Measurements from ENCODE around the gene ZBTB21. TPM values are rescaled to one million over a fixed set of nuclear protein-coding genes. Genes with fewer than 3 reads are reported as not detected.

Gene ZBTB21
- total and polyA plus RNA-seq, 4 donors, result 7.3 to 14.6 (median 10.4) TPM

- Histone ChIP-seq H3K4me1 (ENCODE audit: control insufficient read depth, insufficient read depth, low read length) (no peaks in the 10 kb centered on the region), H3K9me3 (ENCODE audit: control insufficient read depth, insufficient read depth, low read length) (no peaks in the 10 kb centered on the region), H3K36me3 (ENCODE audit: control insufficient read depth, insufficient read depth, low read length) (peaks cover 1% of the 10 kb centered on the region), H3K27ac (ENCODE audit: low read depth, low read length) (no peak overlapping the region), H3K27me3 (ENCODE audit: control insufficient read depth, insufficient read depth, low read length) (no peaks in the 10 kb centered on the region), H3K4me3 (ENCODE audit: low read depth, low read length) (no peak overlapping the region)
- DNase-seq (ENCODE audit: low read depth in 4 of 6, low spot score in 6 of 6), result no peak
- WGBS (ENCODE audit: insufficient coverage), result no CpG with 5 or more reads among the region's 6 CpGs
Measured at GRCh38 chr21:41985662-41986416, 24.3 kb downstream of the ZBTB21 start.

DNA sequence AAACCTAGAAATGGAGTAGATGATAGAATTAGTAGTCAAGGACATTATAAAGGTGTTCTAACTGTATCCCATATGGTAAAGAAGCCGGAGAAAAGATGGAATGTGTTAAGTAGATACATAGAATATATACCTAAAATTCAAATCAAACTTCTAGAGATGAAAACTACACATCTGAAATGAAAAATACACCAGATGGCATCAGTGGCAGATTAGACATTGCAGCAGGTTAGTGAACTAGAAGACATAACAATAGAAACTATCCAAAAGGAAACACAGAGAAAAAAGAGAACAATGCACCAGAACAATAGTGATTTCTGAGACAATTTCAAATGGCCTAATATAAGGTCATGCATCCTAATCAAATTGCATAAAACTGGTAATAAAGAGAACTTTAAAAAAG is 26.9 kb downstream of the ZBTB21 start:
- H3K27ac ChIP-seq (ENCODE audit: low read depth, low read length), result no peak overlapping the region
- H3K4me1 ChIP-seq (ENCODE audit: control insufficient read depth, insufficient read depth, low read length), result no peaks in the 10 kb centered on the region
- WGBS (ENCODE audit: insufficient coverage), result no CpG with 5 or more reads among the region's 1 CpG
- H3K9me3 ChIP-seq (ENCODE audit: control insufficient read depth, insufficient read depth, low read length), result no peaks in the 10 kb centered on the region
- H3K36me3 ChIP-seq (ENCODE audit: control insufficient read depth, insufficient read depth, low read length), result no peaks in the 10 kb centered on the region
- DNase-seq (ENCODE audit: low read depth in 4 of 6, low spot score in 6 of 6), result no peak
- no peak overlapping the region for H3K4me3 ChIP-seq (ENCODE audit: low read depth, low read length)
- H3K27me3 ChIP-seq (ENCODE audit: control insufficient read depth, insufficient read depth, low read length), result no peaks in the 10 kb centered on the region

DNA sequence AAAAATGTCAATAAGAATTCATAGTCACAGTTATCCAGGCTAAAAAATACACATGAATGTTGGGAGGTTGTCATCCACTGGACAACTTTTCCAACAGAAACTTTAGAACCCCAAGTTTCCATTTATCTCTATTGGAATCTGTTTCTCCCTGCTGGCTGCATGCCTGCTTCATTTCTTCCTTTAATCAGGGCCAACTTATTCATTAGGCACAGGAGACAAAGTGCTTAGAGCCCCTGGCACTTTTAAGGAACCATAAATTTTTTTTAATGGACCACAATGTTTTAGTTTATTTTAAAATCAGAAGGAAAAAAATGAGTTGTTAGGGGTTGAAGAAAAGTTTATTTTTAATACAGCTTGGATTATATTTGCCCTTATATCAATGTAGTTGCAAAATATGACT is 29.6 kb downstream of the ZBTB21 start:
- H3K4me1 ChIP-seq (ENCODE audit: control insufficient read depth, insufficient read depth, low read length), result peaks cover 3% of the 10 kb centered on the region
- no peaks in the 10 kb centered on the region for H3K27me3 ChIP-seq (ENCODE audit: control insufficient read depth, insufficient read depth, low read length)
- no peaks in the 10 kb centered on the region for H3K9me3 ChIP-seq (ENCODE audit: control insufficient read depth, insufficient read depth, low read length)
- H3K36me3 ChIP-seq (ENCODE audit: control insufficient read depth, insufficient read depth, low read length), result no peaks in the 10 kb centered on the region
- DNase-seq (ENCODE audit: low read depth in 4 of 6, low spot score in 6 of 6), result peak in 2 of 6 donors; percentile 26
- H3K4me3 ChIP-seq (ENCODE audit: low read depth, low read length), result no peak overlapping the region
- no peak overlapping the region for H3K27ac ChIP-seq (ENCODE audit: low read depth, low read length)

DNA sequence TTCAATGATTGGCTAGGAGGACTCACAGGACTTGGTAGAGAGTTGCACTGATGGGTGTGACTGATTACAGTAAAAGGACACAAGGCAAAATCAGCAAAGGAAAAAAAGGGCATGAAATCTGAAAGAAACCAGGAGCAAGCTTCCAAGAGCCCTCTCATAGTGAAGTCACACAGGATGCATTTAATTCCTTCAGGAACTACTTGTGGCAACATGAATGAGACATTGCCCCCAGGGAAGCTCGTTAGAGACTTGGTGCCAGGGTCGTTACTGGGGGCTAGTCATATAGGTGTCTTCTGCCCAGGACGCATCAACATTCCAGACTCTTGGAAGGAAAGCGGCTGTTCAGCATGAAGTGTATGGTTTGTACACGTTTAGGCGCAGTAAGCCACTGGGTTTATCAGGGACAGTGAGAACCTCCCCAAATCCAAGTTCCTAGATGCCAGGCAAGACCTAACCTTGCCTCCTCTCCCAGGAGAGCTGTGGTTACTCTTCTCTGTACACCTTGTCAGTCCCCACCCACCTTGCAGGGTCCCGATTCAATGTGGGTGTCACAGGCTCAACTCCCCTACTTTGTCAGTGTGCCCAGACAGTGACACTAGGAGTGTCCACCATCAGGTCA is 30.3 kb downstream of the ZBTB21 start:
- no peaks in the 10 kb centered on the region for H3K9me3 ChIP-seq (ENCODE audit: control insufficient read depth, insufficient read depth, low read length)
- H3K4me3 ChIP-seq (ENCODE audit: low read depth, low read length), result no peak overlapping the region
- whole genome bisulfite sequencing (ENCODE audit: insufficient coverage), result 83% methylated on average over 5 of the region's 7 CpGs
- no peak overlapping the region for H3K27ac ChIP-seq (ENCODE audit: low read depth, low read length)
- H3K36me3 ChIP-seq (ENCODE audit: control insufficient read depth, insufficient read depth, low read length), result no peaks in the 10 kb centered on the region
- no peaks in the 10 kb centered on the region for H3K27me3 ChIP-seq (ENCODE audit: control insufficient read depth, insufficient read depth, low read length)
- no peak for DNase-seq (ENCODE audit: low read depth in 4 of 6, low spot score in 6 of 6)
- H3K4me1 ChIP-seq (ENCODE audit: control insufficient read depth, insufficient read depth, low read length), result peaks cover 3% of the 10 kb centered on the region

DNA sequence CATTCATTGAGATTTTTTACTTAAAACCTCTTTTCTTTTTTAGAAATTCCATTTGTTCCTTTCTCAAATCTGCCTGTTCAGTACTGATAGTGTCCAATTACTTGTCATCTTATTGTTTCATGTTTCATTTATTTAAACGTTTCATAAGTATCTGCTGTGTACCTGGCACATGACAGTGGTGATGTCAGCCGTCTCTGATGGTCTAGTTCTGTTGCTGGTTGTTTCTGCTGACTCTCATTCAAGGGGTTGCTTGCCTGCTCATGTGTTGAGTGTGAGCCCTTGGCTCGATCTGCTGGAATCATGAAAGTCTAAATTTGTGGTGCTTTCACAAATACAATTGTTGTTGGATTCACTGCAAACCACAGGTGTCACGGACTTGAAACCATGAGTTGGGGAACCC is 30.8 kb downstream of the ZBTB21 start:
- WGBS (ENCODE audit: insufficient coverage), result 100% methylated on average over 2 of the region's 4 CpGs
- Histone ChIP-seq H3K27me3 (ENCODE audit: control insufficient read depth, insufficient read depth, low read length) (no peaks in the 10 kb centered on the region), H3K36me3 (ENCODE audit: control insufficient read depth, insufficient read depth, low read length) (no peaks in the 10 kb centered on the region), H3K27ac (ENCODE audit: low read depth, low read length) (no peak overlapping the region), H3K4me1 (ENCODE audit: control insufficient read depth, insufficient read depth, low read length) (peaks cover 3% of the 10 kb centered on the region), H3K4me3 (ENCODE audit: low read depth, low read length) (no peak overlapping the region), H3K9me3 (ENCODE audit: control insufficient read depth, insufficient read depth, low read length) (no peaks in the 10 kb centered on the region)
- no peak for DNase-seq (ENCODE audit: low read depth in 4 of 6, low spot score in 6 of 6)

GRCh38 chr21:41977034-41977950 is 32.9 kb downstream of the ZBTB21 start:
- 94% methylated on average over 14 of the region's 17 CpGs for WGBS (ENCODE audit: insufficient coverage)
- H3K4me3 ChIP-seq (ENCODE audit: low read depth, low read length), result no peak overlapping the region
- no peaks in the 10 kb centered on the region for H3K9me3 ChIP-seq (ENCODE audit: control insufficient read depth, insufficient read depth, low read length)
- H3K27ac ChIP-seq (ENCODE audit: low read depth, low read length), result no peak overlapping the region
- no peak for DNase-seq (ENCODE audit: low read depth in 4 of 6, low spot score in 6 of 6)
- H3K36me3 ChIP-seq (ENCODE audit: control insufficient read depth, insufficient read depth, low read length), result no peaks in the 10 kb centered on the region
- H3K4me1 ChIP-seq (ENCODE audit: control insufficient read depth, insufficient read depth, low read length), result peaks cover 9% of the 10 kb centered on the region
- no peaks in the 10 kb centered on the region for H3K27me3 ChIP-seq (ENCODE audit: control insufficient read depth, insufficient read depth, low read length)

DNA sequence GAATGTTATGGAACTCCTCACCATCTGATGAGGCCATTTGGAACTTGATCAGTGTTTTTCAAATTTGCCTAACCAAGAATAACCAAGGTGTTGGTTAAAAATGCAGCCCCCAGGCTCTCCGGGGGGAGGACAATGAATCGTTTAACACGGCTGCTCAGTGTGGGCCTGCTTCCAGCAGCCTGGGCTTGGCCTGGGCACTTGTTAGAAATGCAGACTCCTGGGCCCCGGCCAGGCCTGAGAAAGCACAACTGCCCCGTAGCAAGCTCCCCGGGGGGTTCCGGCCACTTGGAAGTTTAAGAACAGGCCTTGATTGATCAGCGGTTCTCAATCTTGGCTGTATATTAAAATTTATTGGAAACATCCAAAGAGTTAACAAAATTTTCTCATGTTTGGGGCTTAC is 33.5 kb downstream of the ZBTB21 start:
- Histone ChIP-seq H3K4me1 (ENCODE audit: control insufficient read depth, insufficient read depth, low read length) (peaks cover 9% of the 10 kb centered on the region), H3K4me3 (ENCODE audit: low read depth, low read length) (no peak overlapping the region), H3K9me3 (ENCODE audit: control insufficient read depth, insufficient read depth, low read length) (no peaks in the 10 kb centered on the region), H3K27ac (ENCODE audit: low read depth, low read length) (no peak overlapping the region), H3K36me3 (ENCODE audit: control insufficient read depth, insufficient read depth, low read length) (no peaks in the 10 kb centered on the region), H3K27me3 (ENCODE audit: control insufficient read depth, insufficient read depth, low read length) (no peaks in the 10 kb centered on the region)
- 31% methylated on average over 3 of the region's 8 CpGs for WGBS (ENCODE audit: insufficient coverage)
- no peak for DNase-seq (ENCODE audit: low read depth in 4 of 6, low spot score in 6 of 6)

- Histone ChIP-seq H3K27ac (ENCODE audit: low read depth, low read length) (no peak overlapping the region), H3K9me3 (ENCODE audit: control insufficient read depth, insufficient read depth, low read length) (no peaks in the 10 kb centered on the region), H3K4me3 (ENCODE audit: low read depth, low read length) (no peak overlapping the region), H3K4me1 (ENCODE audit: control insufficient read depth, insufficient read depth, low read length) (peaks cover 16% of the 10 kb centered on the region), H3K36me3 (ENCODE audit: control insufficient read depth, insufficient read depth, low read length) (no peaks in the 10 kb centered on the region), H3K27me3 (ENCODE audit: control insufficient read depth, insufficient read depth, low read length) (no peaks in the 10 kb centered on the region)
- no peak for DNase-seq (ENCODE audit: low read depth in 4 of 6, low spot score in 6 of 6)
- WGBS (ENCODE audit: insufficient coverage), result 94% methylated on average over 11 of the region's 17 CpGs
Measured at GRCh38 chr21:41975391-41976272, 34.5 kb downstream of the ZBTB21 start.

GRCh38 chr21:41974752-41975053 is 35.5 kb downstream of the ZBTB21 start:
- Histone ChIP-seq H3K27me3 (ENCODE audit: control insufficient read depth, insufficient read depth, low read length) (no peaks in the 10 kb centered on the region), H3K36me3 (ENCODE audit: control insufficient read depth, insufficient read depth, low read length) (no peaks in the 10 kb centered on the region), H3K4me1 (ENCODE audit: control insufficient read depth, insufficient read depth, low read length) (peaks cover 24% of the 10 kb centered on the region), H3K27ac (ENCODE audit: low read depth, low read length) (no peak overlapping the region), H3K4me3 (ENCODE audit: low read depth, low read length) (no peak overlapping the region), H3K9me3 (ENCODE audit: control insufficient read depth, insufficient read depth, low read length) (no peaks in the 10 kb centered on the region)
- WGBS (ENCODE audit: insufficient coverage), result 87% methylated on average over 3 of the region's 4 CpGs
- DNase-seq (ENCODE audit: low read depth in 4 of 6, low spot score in 6 of 6), result no peak
